HepG2 (cell line): Measurements from ENCODE around the gene BUD23. TPM values are rescaled to one million over a fixed set of nuclear protein-coding genes. Genes with fewer than 3 reads are reported as not detected.

Source experiments
- ATAC-seq: fragments of 200-7000 bp; cut with Tn5 transposase; 3 replicates; pipeline ENCODE4 v1.9.1; 2020; ENCODE audit warnings: mild to moderate bottlenecking, moderate library complexity
- BruUV-seq: library from RNA; stranded (reverse); fragments of 400-500 nt; replicated peaks from 2 replicates; lab custom pipeline; 2021; lab: Mats Ljungman, UMichigan
- CTCF ChIA-PET: fragments of 300-600 bp; formaldehyde crosslinking; extraction: SDS; loops from one replicate; lab custom pipeline; 2021; ENCODE audit warnings: low total read pairs, inconsistent platforms, low intra/inter-chr PET ratio; lab: Yijun Ruan, JAX
- POLR2A ChIA-PET: fragments of 350-600 bp; sonication (Branson Sonifier 250); formaldehyde crosslinking; loops from one replicate; lab custom pipeline; 2020; ENCODE audit warnings: antibody characterized with exemption, inconsistent platforms; lab: Yijun Ruan, JAX
- DNase-seq: peaks from one replicate; pipeline ENCODE4 v3.0.0-alpha.2; 2015; ENCODE audit warnings: low spot score
- FAIRE-seq: peaks from 3 replicates; lab custom pipeline; 2011; peaks lifted over from hg19 to GRCh38; lab: Jason Lieb, UNC
- H2AFZ ChIP-seq: one replicate; pipeline ENCODE4 v1.6.1; 2011; ENCODE audit warnings: low read length, inconsistent platforms
- H3K27ac ChIP-seq: fragments of 300-600 bp; 3 replicates; pipeline ENCODE4 v1.8.0; 2011; ENCODE audit warnings: mixed run types, mild to moderate bottlenecking, mixed read lengths, low read length, inconsistent platforms; ENCODE audit not compliant: insufficient read depth; ENCODE audit errors: extremely low read length
- H3K27me3 ChIP-seq, 2 experiments: fragments of 200-600 bp in 1 of 2; 2 replicates in 1 of 2; 3 replicates in 1 of 2; pipeline versions ENCODE4 v1.6.0 to v1.8.0; 2011; ENCODE audit warnings: low read length in 2 of 2, mild to moderate bottlenecking in 2 of 2, moderate library complexity in 2 of 2, inconsistent platforms in 1 of 2; ENCODE audit not compliant: insufficient read depth in 2 of 2, control insufficient read depth in 1 of 2
- H3K36me3 ChIP-seq, 2 experiments: fragments of 200-600 bp in 1 of 2; replicated peaks in 1 of 2; 2 replicates in 1 of 2; 3 replicates in 1 of 2; pipeline versions ENCODE4 v1.5.1 to v1.8.0; 2011; ENCODE audit warnings: low read length in 2 of 2, inconsistent platforms in 1 of 2; ENCODE audit not compliant: insufficient read depth in 2 of 2, control insufficient read depth in 1 of 2
- H3K4me1 ChIP-seq: 2 replicates; pipeline ENCODE4 v1.5.1; 2012; ENCODE audit warnings: low read length, inconsistent platforms; ENCODE audit not compliant: insufficient read depth
- H3K4me2 ChIP-seq: 2 replicates; pipeline ENCODE4 v1.6.0; 2011; ENCODE audit warnings: low read depth, low read length, inconsistent platforms
- H3K4me3 ChIP-seq, 3 experiments: fragments of 200-600 bp in 1 of 3; sonication (generic), shearing (Covaris generic) in 1 of 3; replicated peaks in 1 of 3; 2 replicates each; pipeline ENCODE4 v1.5.1; 2011 to 2016; ENCODE audit warnings: low read length in 3 of 3, inconsistent platforms in 2 of 3, low read depth in 2 of 3, mild to moderate bottlenecking in 2 of 3, control low read depth in 1 of 3, mixed read lengths in 1 of 3; ENCODE audit not compliant: insufficient read depth in 1 of 3
- H3K79me2 ChIP-seq: one replicate; pipeline ENCODE4 v1.6.1; 2011; ENCODE audit warnings: low read length, inconsistent platforms; ENCODE audit not compliant: insufficient read depth
- H3K9ac ChIP-seq: 2 replicates; pipeline ENCODE4 v1.6.0; 2011; ENCODE audit warnings: mild to moderate bottlenecking, low read depth, low read length, inconsistent platforms; ENCODE audit not compliant: insufficient read depth
- H3K9me3 ChIP-seq: 2 replicates; pipeline ENCODE4 v1.5.1; 2012; ENCODE audit warnings: mild to moderate bottlenecking, low read length
- H4K20me1 ChIP-seq: 2 replicates; pipeline ENCODE4 v1.6.0; 2011; ENCODE audit warnings: inconsistent platforms, mild to moderate bottlenecking, low read length, moderate library complexity; ENCODE audit not compliant: insufficient read depth
- MAFF ChIP-seq: IDR thresholded peaks from 2 replicates; pipeline ENCODE4 v1.6.1; 2011; ENCODE audit warnings: low read depth, low read length, improper control_type of control experiment
- RCOR2 ChIP-seq: IDR thresholded peaks from 2 replicates; pipeline ENCODE4 v1.6.1; 2016; ENCODE audit warnings: missing biosample characterization, missing genetic modification reagents
- RERE ChIP-seq: IDR thresholded peaks from 2 replicates; pipeline ENCODE4 v1.6.1; 2016; ENCODE audit warnings: low read depth, missing genetic modification reagents, missing compliant biosample characterization
- ZNF256 ChIP-seq: sonication (generic); formaldehyde crosslinking; conservative IDR thresholded peaks from 2 replicates; pipeline ENCODE4 v1.4.0; 2020; ENCODE audit warnings: missing genetic modification reagents
- ZNF317 ChIP-seq: sonication (generic); formaldehyde crosslinking; IDR thresholded peaks from 2 replicates; pipeline ENCODE4 v1.5.0; 2020; ENCODE audit warnings: mild to moderate bottlenecking, missing genetic modification reagents
- ZNF605 ChIP-seq: sonication (generic); formaldehyde crosslinking; IDR thresholded peaks from 2 replicates; pipeline ENCODE4 v1.8.0; 2022; ENCODE audit warnings: mild to moderate bottlenecking, missing genetic modification reagents
- WGBS: methylation state at CpG from one replicate; pipeline ENCODE4 v1.1.6; 2017; ENCODE audit warnings: low lambda C conversion rate; 5-methylcytosine and 5-hydroxymethylcytosine counted together
- in situ Hi-C: cut with HindIII; loops from 2 replicates; pipeline ENCODE4 v1.10.0; 2017; ENCODE audit warnings: low pct_unique_long_range_greater_than_20kb; ENCODE audit not compliant: extremely low pct_ligation_motif_present
- intact Hi-C: fragments of 100-400 bp; cut with micrococcal nuclease; formaldehyde crosslinking; loops from one replicate; pipeline ENCODE4 v1.10.0; 2022; ENCODE audit not compliant: unreplicated experiment
- polyA plus RNA-seq, 8 experiments: library from polyadenylated mRNA; depleted of rRNA in 3 of 8; stranded (reverse) in 7 of 8; unstranded in 1 of 8; fragments of >200 nt; fragmentation: Illumina TruSeq in 4 of 8; extraction: Trizol in 4 of 8; gene quantifications; 2 replicates each; pipeline versions ENCODE4 v1.2.1 to v1.2.3, GENCODE V29; 2011 to 2016; ENCODE audit warnings: low read depth in 4 of 8, missing spikeins in 1 of 8, mixed read lengths in 1 of 8; ENCODE audit not compliant: insufficient read depth in 1 of 8
- total RNA-seq, 5 experiments: library from RNA; depleted of rRNA; stranded (reverse); fragments of >200 nt; fragmentation: Illumina TruSeq; extraction: Trizol; gene quantifications; 2 replicates each; pipeline ENCODE4 v1.2.3, GENCODE V29; 2016; ENCODE audit warnings: low read depth in 1 of 5

The BUD23 gene
- total and polyA plus RNA-seq, 2 of the 13 experiments (the other 11 are each of a cell fraction or from before 2014, with no cell fraction given), result 47.5 to 54.5 TPM

GRCh38 chr7:73678862-73679261 is 4.5 kb upstream of the BUD23 start (continued):
- no peak for TF ChIP-seq RERE (CRISPR knock-in tag)
- no peak for TF ChIP-seq RCOR2 (CRISPR knock-in tag)
- TF ChIP-seq ZNF317 (CRISPR knock-in tag), result peak; percentile 95
- TF ChIP-seq ZNF605 (CRISPR knock-in tag), result no peak

GRCh38 chr7:73679709-73680108 is 3.7 kb upstream of the BUD23 start:
- FAIRE-seq (no peak), DNase-seq (no peak), ATAC-seq (no peak)
- no peak overlapping the region for H2AFZ ChIP-seq
- no peaks in the 10 kb centered on the region; a peak in 1 of 5 replicates for H3K27me3 ChIP-seq
- peak overlapping the region; percentile 54 for H3K27ac ChIP-seq
- H3K4me3 ChIP-seq, result no peak overlapping the region
- peaks cover 53% of the 10 kb centered on the region for H3K4me1 ChIP-seq
- no peak overlapping the region for H3K9ac ChIP-seq
- ChIA-PET CTCF (no interaction called here), POLR2A (interaction anchor here (1.7 kb wide), 1 partner anchor 57 kb away, joined by 4 read pairs; no protein-coding TSS in a partner anchor)
- H3K4me2 ChIP-seq, result no peak overlapping the region; the same call in 1 of the 2 replicates
- H3K79me2 ChIP-seq, result peaks cover 39% of the 10 kb centered on the region
- H3K36me3 ChIP-seq, result no peaks in the 10 kb centered on the region
- no peaks in the 10 kb centered on the region for H4K20me1 ChIP-seq
- intact Hi-C loops (loop anchor here (5.0 kb wide), 1 partner anchor 38 kb away; the partner anchor contains the start of gene STX1A), in situ Hi-C loops (no loop called here)
- TF ChIP-seq MAFF (no peak), ZNF256 (CRISPR knock-in tag) (no peak)
- 100% methylated on average over 2 of the region's 2 CpGs for WGBS
- BruUV-seq, result no TSS peak
- H3K9me3 ChIP-seq, result no peaks in the 10 kb centered on the region
